ENCODE data around the gene SUCLG2. TPM values are rescaled to one million over a fixed set of nuclear protein-coding genes. Genes with fewer than 3 reads are reported as not detected.

SUCLG2 gene
- total RNA-seq, 1 donor from 2014 or later = 63.6 TPM

GRCh38 chr3:67610458-67610857 lies 44.0 kb downstream of the SUCLG2 start:
- Histone ChIP-seq H3K4me2 (no peak overlapping the region), H2AFZ (replicated peaks) (no peak overlapping the region), H3F3A (ENCODE audit: low read depth) (no peaks in the 10 kb centered on the region), H3K9ac (no peak overlapping the region), H3K4me3 (no peak overlapping the region), H3K27me3 (no peaks in the 10 kb centered on the region), H3K79me2 (ENCODE audit: low read depth) (no peaks in the 10 kb centered on the region), H3K27ac (no peak overlapping the region), H3K4me1 (peaks cover 8% of the 10 kb centered on the region), H4K20me1 (ENCODE audit: low read depth) (peaks cover 7% of the 10 kb centered on the region), H3K9me3 (ENCODE audit: low read depth) (no peaks in the 10 kb centered on the region), H3K36me3 (no peaks in the 10 kb centered on the region)
- H3K4me1 Mint-ChIP-seq = peaks cover 4% of the 10 kb centered on the region
- no peak for DNase-seq (ENCODE audit: low spot score)
- H3K4me3 Mint-ChIP-seq = no peak overlapping the region
- peaks cover 33% of the 10 kb centered on the region for H3K36me3 Mint-ChIP-seq
- H3K9me3 Mint-ChIP-seq = peaks cover 2% of the 10 kb centered on the region
- H3K27me3 Mint-ChIP-seq (ENCODE audit: insufficient read depth, low read depth) = no peaks in the 10 kb centered on the region
- TF ChIP-seq EZH2phosphoT487 (IDR thresholded peaks at IDR 0.05) (no peak), EZH2 (IDR thresholded peaks at IDR 0.05) (no peak), CTCF (IDR thresholded peaks at IDR 0.05) (no peak)
- H3K27ac Mint-ChIP-seq = no peak overlapping the region

- Histone ChIP-seq H3K4me2 (no peak overlapping the region), H3K4me3 (no peak overlapping the region), H3K79me2 (ENCODE audit: low read depth) (no peaks in the 10 kb centered on the region), H3K9me3 (ENCODE audit: low read depth) (no peaks in the 10 kb centered on the region), H2AFZ (replicated peaks) (no peak overlapping the region), H3K4me1 (peaks cover 7% of the 10 kb centered on the region), H3K27ac (no peak overlapping the region), H3F3A (ENCODE audit: low read depth) (no peaks in the 10 kb centered on the region), H3K27me3 (no peaks in the 10 kb centered on the region), H3K36me3 (no peaks in the 10 kb centered on the region), H3K9ac (no peak overlapping the region), H4K20me1 (ENCODE audit: low read depth) (peaks cover 7% of the 10 kb centered on the region)
- Mint-ChIP-seq H3K27ac (no peak overlapping the region), H3K4me3 (no peak overlapping the region), H3K27me3 (ENCODE audit: insufficient read depth, low read depth) (no peaks in the 10 kb centered on the region), H3K4me1 (peaks cover 4% of the 10 kb centered on the region), H3K9me3 (peaks cover 2% of the 10 kb centered on the region), H3K36me3 (peaks cover 38% of the 10 kb centered on the region)
- TF ChIP-seq EZH2 (IDR thresholded peaks at IDR 0.05) (no peak), EZH2phosphoT487 (IDR thresholded peaks at IDR 0.05) (no peak), CTCF (IDR thresholded peaks at IDR 0.05) (no peak)
- DNase-seq (ENCODE audit: low spot score) = no peak
These were observed 44.7 kb downstream of the SUCLG2 start for GRCh38 chr3:67609709-67610108.

GRCh38 chr3:67608034-67608433 lies 46.4 kb downstream of the SUCLG2 start:
- H2AFZ ChIP-seq (replicated peaks) = no peak overlapping the region
- no peaks in the 10 kb centered on the region for H3K27me3 ChIP-seq
- peaks cover 6% of the 10 kb centered on the region for H3K79me2 ChIP-seq (ENCODE audit: low read depth)
- H4K20me1 ChIP-seq (ENCODE audit: low read depth) = no peaks in the 10 kb centered on the region
- Mint-ChIP-seq H3K27me3 (ENCODE audit: insufficient read depth, low read depth) (no peaks in the 10 kb centered on the region), H3K36me3 (peaks cover 36% of the 10 kb centered on the region), H3K27ac (no peak overlapping the region), H3K4me3 (no peak overlapping the region), H3K4me1 (peaks cover 3% of the 10 kb centered on the region), H3K9me3 (peaks cover 2% of the 10 kb centered on the region)
- no peak overlapping the region for H3K4me3 ChIP-seq
- H3K9me3 ChIP-seq (ENCODE audit: low read depth) = no peaks in the 10 kb centered on the region
- TF ChIP-seq EZH2 (IDR thresholded peaks at IDR 0.05) (no peak), EZH2phosphoT487 (IDR thresholded peaks at IDR 0.05) (no peak), CTCF (IDR thresholded peaks at IDR 0.05) (no peak)
- no peaks in the 10 kb centered on the region for H3K36me3 ChIP-seq
- no peak overlapping the region for H3K4me2 ChIP-seq
- H3K27ac ChIP-seq = no peak overlapping the region
- H3F3A ChIP-seq (ENCODE audit: low read depth) = no peaks in the 10 kb centered on the region
- no peak overlapping the region for H3K9ac ChIP-seq
- H3K4me1 ChIP-seq = peaks cover under 1% of the 10 kb centered on the region
- DNase-seq (ENCODE audit: low spot score) = no peak
